HG03439 (cell line): Measurements from ENCODE around the gene SLC5A11.
"Not testable (repeated sequence)": the region's sequence is repeated elsewhere in the genome, so short reads cannot be mapped to it uniquely, and the experiment has no call there.

Experiments used
- ATAC-seq: cut with Tn5 transposase; IDR thresholded peaks from one replicate; pipeline ENCODE4 v1.9.1; 2021; ENCODE audit warnings: mild to moderate bottlenecking, moderate library complexity; ENCODE audit not compliant: unreplicated experiment

The SLC5A11 gene

GRCh38 chr16:24845726-24846547 lies at the start of gene SLC5A11:
Gene SLC5A11 (plus strand): TSS chr16:24845963. CDS start chr16:24858644, 12,681 bp downstream.
- ATAC-seq = no peak

- no peak for ATAC-seq
These were observed 45.2 kb upstream of the SLC5A11 start for GRCh38 chr16:24800586-24800985.

GRCh38 chr16:24801761-24802302 lies 43.9 kb upstream of the SLC5A11 start:
- no peak for ATAC-seq

- ATAC-seq = no peak
These were observed 40.3 kb upstream of the SLC5A11 start for GRCh38 chr16:24805484-24805883.

- no peak for ATAC-seq
These were observed 38.5 kb upstream of the SLC5A11 start for GRCh38 chr16:24807301-24807700.

GRCh38 chr16:24810951-24811843 lies 34.6 kb upstream of the SLC5A11 start:
- ATAC-seq = no peak

GRCh38 chr16:24812813-24813212 lies 33.0 kb upstream of the SLC5A11 start:
- ATAC-seq = not testable (repeated sequence)

- no peak for ATAC-seq
These were observed 30.7 kb upstream of the SLC5A11 start for GRCh38 chr16:24815021-24815420.

GRCh38 chr16:24816688-24817087 lies 29.1 kb upstream of the SLC5A11 start:
- ATAC-seq = no peak

GRCh38 chr16:24819462-24820040 lies 26.2 kb upstream of the SLC5A11 start:
- ATAC-seq = no peak

- ATAC-seq = no peak
These were observed 25.2 kb upstream of the SLC5A11 start for GRCh38 chr16:24820522-24820921.

GRCh38 chr16:24821129-24821528 lies 24.6 kb upstream of the SLC5A11 start:
- no peak for ATAC-seq

GRCh38 chr16:24822542-24822941 lies 23.2 kb upstream of the SLC5A11 start:
- ATAC-seq = no peak

- no peak for ATAC-seq
These were observed 22.8 kb upstream of the SLC5A11 start for GRCh38 chr16:24822974-24823373.

- ATAC-seq = no peak
These were observed 20.1 kb upstream of the SLC5A11 start for GRCh38 chr16:24825696-24826095.

- ATAC-seq = no peak
These were observed 19.6 kb upstream of the SLC5A11 start for GRCh38 chr16:24826096-24826690.

GRCh38 chr16:24826817-24827566 lies 18.8 kb upstream of the SLC5A11 start:
- no peak for ATAC-seq

- ATAC-seq = no peak
These were observed 16.6 kb upstream of the SLC5A11 start for GRCh38 chr16:24829153-24829552.

GRCh38 chr16:24833352-24833751 lies 12.4 kb upstream of the SLC5A11 start:
- ATAC-seq = no peak
